ENCODE results near the gene RCC2.

The RCC2 gene

GRCh38 chr1:17447501-17447992 lies 8.1 kb upstream of the RCC2 start:
- no peak overlapping the region for H3K4me3 ChIP-seq (ENCODE audit: low read depth, low read length)

DNA sequence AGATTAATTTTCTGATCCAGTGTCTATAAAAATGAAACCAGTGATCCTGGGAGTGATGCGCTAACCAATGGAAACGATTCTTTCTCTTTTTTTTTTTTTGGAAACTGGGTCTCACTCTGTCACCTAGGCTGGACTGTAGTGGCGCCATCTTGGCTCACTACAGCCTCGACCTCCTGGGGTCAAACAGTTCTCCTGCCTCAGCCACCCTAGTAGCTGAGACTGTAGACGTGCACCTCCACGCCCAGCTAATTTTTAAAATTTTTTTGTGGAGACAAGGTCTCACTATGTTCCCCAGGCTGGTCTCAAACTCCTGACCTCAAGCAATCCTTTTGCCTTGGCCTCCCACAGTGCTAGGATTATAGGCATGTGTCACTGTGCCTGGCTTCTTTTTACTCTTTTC lies 3.4 kb upstream of the RCC2 start:
- no peak overlapping the region for H3K4me3 ChIP-seq (ENCODE audit: low read depth, low read length)

- no peak overlapping the region for H3K4me3 ChIP-seq (ENCODE audit: low read depth, low read length)
Observed at GRCh38 chr1:17441993-17442357, 2.5 kb upstream of the RCC2 start.

DNA sequence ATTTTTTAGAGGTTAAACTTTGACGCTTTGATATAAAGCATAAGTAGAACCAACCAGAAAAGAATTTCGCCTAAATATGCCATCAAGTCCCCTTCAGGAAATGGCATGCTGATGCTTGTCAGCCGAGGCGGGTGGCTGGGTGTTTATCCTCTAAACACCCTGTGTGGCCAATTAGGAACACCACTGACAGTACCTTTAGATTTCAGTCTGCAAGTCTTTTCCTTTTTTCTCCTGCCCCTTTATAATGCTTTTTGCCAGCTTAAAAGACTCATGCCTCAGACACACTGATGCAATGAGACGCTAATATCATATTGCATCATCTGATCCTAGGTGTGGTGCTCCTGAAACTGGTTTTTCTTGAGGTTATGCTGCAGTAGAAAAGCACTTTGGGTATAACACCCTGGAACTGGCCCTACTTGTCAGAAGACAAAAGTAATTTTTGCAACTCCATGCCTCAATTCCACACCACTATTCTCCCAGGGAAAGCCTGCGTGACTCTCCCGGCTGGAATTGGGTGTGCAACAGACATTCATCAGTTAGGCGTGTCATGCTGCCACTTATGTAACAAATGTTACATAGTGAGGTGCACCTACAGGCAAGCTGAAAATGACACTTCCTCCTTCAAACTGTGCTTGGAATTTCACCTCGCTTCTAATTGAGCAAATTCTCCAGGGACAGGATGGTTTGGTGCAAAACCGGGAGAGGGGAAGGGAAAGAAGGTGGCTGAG lies 2.0 kb upstream of the RCC2 start:
- no peak overlapping the region for H3K4me3 ChIP-seq (ENCODE audit: low read depth, low read length)

- peak overlapping the region; percentile 53 for H3K4me3 ChIP-seq (ENCODE audit: low read depth, low read length)
Observed at GRCh38 chr1:17440827-17441168, 1.3 kb upstream of the RCC2 start.

GRCh38 chr1:17440074-17440826 lies 773 bp upstream of the RCC2 start:
- peak overlapping the region; percentile 53 for H3K4me3 ChIP-seq (ENCODE audit: low read depth, low read length)

GRCh38 chr1:17438318-17439249 lies 893 bp downstream of the RCC2 start:
- H3K4me3 ChIP-seq (ENCODE audit: low read depth, low read length): peak overlapping the region; percentile 91

GRCh38 chr1:17437580-17438317 lies 1.7 kb downstream of the RCC2 start:
- peak overlapping the region; percentile 91 for H3K4me3 ChIP-seq (ENCODE audit: low read depth, low read length)

DNA sequence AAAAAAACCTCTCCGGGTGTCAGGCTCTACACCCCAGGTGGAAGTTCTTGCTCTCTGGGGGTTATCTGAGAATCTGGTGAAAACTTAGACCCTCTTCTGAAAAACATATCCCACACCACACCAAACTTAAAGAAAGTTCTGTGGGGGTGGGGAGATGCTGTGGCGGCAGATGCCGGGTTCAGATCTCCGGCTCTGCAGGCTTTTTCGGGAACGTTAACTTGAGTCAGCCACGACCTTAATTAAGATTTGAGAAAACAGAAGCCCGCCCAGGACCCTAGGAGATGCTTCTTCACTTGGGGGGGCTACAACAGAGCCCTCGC lies 2.3 kb downstream of the RCC2 start:
- H3K4me3 ChIP-seq (ENCODE audit: low read depth, low read length): peak overlapping the region; percentile 58

- H3K4me3 ChIP-seq (ENCODE audit: low read depth, low read length): peak overlapping the region; percentile 58
Observed at GRCh38 chr1:17436380-17437174, 2.9 kb downstream of the RCC2 start.

DNA sequence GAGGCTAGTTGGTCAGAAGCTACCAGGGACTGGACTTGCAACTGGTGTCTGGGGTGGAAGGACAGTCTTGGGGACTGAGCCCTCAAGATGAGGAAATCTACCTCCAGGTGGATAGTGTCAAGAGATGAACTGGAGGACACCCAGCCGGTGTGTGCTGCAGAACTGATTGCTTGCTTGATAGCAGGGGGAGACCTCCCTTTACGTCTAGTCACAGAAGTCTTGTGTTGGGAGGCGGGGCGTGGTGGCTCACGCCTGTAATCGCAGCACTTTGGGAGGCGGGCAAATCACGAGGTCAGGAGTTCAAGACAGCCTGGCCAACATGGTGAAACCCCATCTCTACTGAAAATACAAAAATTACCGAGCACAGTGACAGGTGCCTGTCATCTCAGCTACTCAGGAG lies 4.9 kb downstream of the RCC2 start:
- H3K4me3 ChIP-seq (ENCODE audit: low read depth, low read length): no peak overlapping the region

GRCh38 chr1:17434016-17434415 lies 5.5 kb downstream of the RCC2 start:
- H3K4me3 ChIP-seq (ENCODE audit: low read depth, low read length): no peak overlapping the region

GRCh38 chr1:17433261-17433660 lies 6.2 kb downstream of the RCC2 start:
- no peak overlapping the region for H3K4me3 ChIP-seq (ENCODE audit: low read depth, low read length)

DNA sequence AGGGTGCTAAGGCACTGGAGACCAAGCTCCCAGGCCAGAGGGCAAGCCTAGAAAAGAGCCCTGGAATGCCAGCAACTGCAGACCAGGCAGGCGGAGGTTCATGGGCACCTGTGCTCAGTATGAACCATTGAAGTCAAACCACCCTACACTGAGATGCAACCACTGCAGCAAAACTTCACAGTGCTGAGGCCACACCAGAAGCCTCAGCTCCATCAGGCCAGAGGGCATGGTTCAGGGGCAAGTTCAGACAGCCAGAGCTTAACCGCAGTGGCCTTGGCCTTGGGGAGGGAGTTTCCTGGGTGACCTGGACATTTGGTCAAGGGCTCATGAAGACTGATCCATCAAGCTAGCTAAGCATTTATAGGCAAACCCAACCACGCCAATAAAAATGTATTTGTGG lies 7.1 kb downstream of the RCC2 start:
- no peak overlapping the region for H3K4me3 ChIP-seq (ENCODE audit: low read depth, low read length)

DNA sequence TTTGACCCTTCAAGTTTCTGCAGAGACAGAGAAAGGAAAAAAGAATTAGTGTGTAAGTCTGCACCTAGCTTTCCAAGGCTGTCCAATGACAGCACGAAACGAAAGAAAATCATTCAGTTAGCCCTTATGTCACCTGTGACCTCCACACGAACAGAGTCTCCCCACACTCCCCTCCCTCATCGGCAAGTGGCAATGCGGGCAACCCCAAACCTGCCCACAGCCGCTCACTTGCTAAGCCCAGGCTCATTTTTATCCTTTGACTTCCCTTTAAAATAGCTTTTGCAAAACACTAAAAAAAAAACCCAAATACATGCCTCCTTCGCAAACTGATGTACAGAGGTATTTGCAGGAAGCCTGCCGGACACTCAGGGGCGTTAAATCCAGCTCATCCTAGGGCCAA lies 10.3 kb downstream of the RCC2 start:
- H3K4me3 ChIP-seq (ENCODE audit: low read depth, low read length): no peak overlapping the region

DNA sequence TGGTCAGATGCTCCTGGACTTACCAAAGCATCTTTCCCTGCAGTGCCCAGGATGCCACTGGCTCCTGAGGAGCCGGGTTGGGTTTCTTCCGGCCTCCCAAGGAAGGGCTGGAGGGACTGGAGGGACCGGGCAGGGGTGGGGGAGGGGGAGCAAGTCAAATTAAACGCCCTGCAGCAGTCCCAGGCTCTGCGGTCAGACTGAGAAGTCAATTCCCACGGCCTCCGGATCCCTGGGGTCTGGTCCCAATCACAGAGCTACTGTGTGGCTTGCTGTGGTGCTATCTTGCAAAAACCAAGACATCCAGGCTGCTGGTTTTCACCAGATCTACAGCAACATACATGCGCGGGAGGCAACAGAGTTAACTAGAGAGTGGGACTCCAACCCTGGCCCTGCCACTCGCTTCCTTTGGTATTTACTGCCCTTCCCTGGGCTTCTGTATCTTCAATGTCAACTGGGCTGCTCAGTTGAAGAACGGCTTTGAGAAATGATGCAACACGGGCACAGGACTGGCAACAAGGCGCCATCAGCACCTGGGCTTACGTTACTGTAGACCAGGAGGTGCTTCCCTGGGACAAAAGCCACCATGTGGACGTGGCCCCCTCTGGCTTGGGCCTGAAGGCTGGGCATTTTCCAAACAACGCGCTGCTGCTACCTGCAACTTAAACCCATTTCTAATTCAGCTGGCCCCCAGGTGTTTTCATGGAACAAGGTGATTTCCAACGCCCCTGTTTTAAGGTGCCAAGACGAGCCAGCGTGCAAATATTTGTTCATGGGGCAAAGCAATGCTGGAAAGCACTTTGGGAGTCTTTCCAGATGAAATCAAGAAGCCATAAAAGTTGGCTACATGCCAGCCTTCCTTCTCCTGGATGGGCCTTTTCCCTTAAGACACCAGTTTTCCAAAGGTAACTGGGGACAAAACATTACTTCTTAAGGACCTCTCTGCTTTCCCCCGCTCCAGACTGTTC lies 11.5 kb downstream of the RCC2 start:
- H3K4me3 ChIP-seq (ENCODE audit: low read depth, low read length): no peak overlapping the region

DNA sequence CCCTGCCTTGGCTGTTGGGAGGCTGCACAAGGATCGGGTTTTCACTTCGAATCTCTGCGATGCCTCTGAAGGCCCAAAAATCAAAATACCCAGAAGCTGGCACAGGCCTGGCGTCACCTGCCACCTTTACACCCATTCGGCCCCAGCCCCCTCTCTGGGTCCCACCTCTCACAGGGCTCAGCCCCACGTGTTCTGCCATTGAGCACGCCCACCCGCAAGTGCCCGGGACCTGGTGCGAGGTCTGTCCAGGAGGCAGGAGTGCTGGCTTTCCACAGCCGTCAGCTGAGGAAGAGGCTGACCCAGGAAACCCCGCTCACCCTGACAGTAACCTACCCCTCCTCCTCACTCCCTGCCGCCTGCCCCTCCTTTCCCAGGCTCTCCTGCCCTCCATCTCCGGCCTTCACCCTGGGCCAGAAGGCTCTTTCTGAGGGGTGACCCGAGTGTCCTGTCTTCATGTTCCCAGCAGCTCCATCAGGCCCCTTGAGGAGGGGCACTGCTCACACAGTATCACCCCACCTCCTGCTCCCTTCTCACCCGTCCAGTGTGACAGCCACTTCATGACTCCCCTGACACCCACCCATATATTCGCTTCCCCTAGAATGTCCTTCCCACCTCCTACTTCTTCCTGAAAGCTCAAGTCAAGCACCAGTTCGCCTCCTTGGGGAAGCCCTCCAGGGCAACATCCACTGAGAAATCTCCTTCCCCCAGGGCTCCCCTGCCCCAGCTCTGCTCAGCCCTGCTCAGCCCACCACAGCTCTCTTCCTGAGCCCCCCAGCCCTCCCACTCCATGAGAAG lies 13.5 kb downstream of the RCC2 start:
- no peak overlapping the region for H3K4me3 ChIP-seq (ENCODE audit: low read depth, low read length)

DNA sequence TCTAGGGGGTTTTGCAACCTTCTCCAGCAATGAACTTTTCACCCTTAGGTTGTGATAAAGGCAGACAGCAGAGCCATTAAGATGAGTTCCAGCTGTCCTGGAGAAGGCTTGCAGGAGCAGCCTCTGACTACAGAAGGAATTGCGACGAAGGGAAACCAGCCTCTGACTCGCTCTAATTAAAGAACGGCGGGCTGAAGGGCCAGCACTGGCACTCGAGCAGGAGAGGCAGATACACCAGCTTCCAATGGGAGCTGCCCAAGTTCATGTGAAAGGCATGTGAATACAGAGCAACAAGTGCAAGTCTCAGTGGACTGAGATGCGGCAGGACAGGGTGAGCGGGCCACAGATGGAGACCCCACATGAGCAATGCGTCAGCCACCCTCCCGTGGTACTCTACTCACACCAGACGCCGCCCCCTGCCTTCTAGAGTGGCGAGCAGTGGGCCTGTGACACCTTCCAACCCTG lies 15.7 kb downstream of the RCC2 start:
- H3K4me3 ChIP-seq (ENCODE audit: low read depth, low read length): no peak overlapping the region
